ENCODE measurements around the gene NCOR1. TPM values are rescaled to one million over a fixed set of nuclear protein-coding genes. Genes with fewer than 3 reads are reported as not detected.

The NCOR1 gene
- total and polyA plus RNA-seq, 9 of the 15 experiments (the other 6 are each of a cell fraction or from before 2014, with no cell fraction given): 20.2 to 66.5 (median 50.9) TPM

DNA sequence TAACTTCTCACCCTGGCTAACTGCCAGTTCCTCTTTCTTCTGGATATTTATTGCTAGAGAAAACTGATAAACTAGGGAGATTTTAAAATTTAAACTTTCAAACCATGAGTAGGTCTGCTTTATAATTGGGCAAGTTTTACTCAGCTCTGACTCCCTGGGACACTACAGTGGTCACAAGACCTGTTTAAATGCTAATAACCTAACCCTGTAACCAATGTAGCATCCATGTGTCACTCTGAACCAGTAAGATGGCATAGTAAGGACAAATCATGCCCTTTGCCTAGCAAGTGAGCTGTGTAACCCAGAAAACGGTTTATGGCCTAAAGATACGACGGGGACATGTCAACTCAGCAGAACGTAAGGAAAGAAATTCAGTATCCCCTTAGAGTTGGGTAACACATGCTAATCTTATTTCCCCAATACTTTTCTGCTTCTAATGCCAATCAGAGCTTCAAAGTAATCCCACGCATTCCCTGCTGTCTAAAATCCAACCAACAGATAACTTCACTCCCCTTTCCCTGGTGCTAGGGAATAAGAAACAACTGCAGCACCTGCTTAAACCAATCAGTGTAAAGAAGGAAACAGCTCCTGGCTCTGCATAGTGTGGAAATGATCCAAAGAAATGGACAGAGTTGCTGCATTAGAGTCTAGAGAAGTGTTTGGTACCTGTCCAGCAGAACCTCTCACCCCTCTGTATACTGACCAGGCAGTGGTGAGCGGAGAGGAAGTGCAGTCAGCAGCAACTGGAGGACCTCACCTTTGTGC lies 85.7 kb downstream of the NCOR1 start (continued):
- no peak for TF ChIP-seq REST (IDR thresholded peaks at IDR 0.05; ENCODE audit: borderline replicate concordance)
- TF ChIP-seq REST (CRISPR knock-in tag; IDR thresholded peaks at IDR 0.05; ENCODE audit: low read depth): no peak
- TF ChIP-seq GTF2B (IDR thresholded peaks at IDR 0.05; ENCODE audit: extremely low read depth, insufficient read length): no peak
- no peak for TF ChIP-seq ARID2 (IDR thresholded peaks at IDR 0.05)
